Testis (tissue), 2 donors: ENCODE measurements around the gene ERC1.

ENCODE experiments used
- POLR2A ChIP-seq: fragments of 450-650 bp; IDR thresholded peaks from one replicate; pipeline ENCODE4 v1.6.1; 2017; ENCODE audit warnings: antibody characterized with exemption, mild to moderate bottlenecking, moderate library complexity
- TF ChIP-seq, protein P1 (sequence below), 3 experiments: fragments of 450-650 bp in 2 of 3; fragments of 200-600 bp in 1 of 3; sonication (generic) in 1 of 3; IDR thresholded peaks; one replicate each; pipeline ENCODE4 v1.5.1; 2016 to 2019; ENCODE audit warnings: antibody characterized with exemption in 3 of 3, mild to moderate bottlenecking in 2 of 3, moderate library complexity in 1 of 3

- TF ChIP-seq, protein P1, sequence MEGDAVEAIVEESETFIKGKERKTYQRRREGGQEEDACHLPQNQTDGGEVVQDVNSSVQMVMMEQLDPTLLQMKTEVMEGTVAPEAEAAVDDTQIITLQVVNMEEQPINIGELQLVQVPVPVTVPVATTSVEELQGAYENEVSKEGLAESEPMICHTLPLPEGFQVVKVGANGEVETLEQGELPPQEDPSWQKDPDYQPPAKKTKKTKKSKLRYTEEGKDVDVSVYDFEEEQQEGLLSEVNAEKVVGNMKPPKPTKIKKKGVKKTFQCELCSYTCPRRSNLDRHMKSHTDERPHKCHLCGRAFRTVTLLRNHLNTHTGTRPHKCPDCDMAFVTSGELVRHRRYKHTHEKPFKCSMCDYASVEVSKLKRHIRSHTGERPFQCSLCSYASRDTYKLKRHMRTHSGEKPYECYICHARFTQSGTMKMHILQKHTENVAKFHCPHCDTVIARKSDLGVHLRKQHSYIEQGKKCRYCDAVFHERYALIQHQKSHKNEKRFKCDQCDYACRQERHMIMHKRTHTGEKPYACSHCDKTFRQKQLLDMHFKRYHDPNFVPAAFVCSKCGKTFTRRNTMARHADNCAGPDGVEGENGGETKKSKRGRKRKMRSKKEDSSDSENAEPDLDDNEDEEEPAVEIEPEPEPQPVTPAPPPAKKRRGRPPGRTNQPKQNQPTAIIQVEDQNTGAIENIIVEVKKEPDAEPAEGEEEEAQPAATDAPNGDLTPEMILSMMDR (IDR thresholded peaks at IDR 0.05): no peak
- no peak for TF ChIP-seq POLR2A
These were observed 55.7 kb downstream of the ERC1 start for GRCh38 chr12:1046727-1047126.
